HG03432 (cell line): ENCODE measurements around the gene SLC2A5.

ENCODE experiments used
- ATAC-seq: cut with Tn5 transposase; IDR thresholded peaks from one replicate; pipeline ENCODE4 v1.9.1; 2021; ENCODE audit warnings: mild to moderate bottlenecking, moderate library complexity; ENCODE audit not compliant: unreplicated experiment

Gene SLC2A5

DNA sequence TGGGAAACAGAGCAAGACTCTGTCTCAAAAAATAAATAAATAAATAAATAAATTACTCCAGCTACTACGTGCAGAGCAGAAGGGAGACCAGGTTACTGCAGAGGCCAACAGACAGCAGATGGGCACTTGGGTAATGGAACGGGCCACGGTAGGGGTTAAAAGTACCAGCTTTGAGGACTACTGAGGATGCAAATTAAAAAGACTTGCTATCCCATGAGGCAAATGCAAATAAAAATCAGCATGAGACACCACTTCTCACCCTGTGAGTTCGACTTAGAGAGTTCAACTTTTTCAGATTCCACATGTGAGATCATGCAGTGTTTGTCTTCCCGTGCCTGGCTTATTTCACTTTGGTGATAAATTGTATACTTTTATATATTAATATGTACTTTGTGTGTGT lies 6.6 kb downstream of the SLC2A5 start:
- no peak for ATAC-seq

DNA sequence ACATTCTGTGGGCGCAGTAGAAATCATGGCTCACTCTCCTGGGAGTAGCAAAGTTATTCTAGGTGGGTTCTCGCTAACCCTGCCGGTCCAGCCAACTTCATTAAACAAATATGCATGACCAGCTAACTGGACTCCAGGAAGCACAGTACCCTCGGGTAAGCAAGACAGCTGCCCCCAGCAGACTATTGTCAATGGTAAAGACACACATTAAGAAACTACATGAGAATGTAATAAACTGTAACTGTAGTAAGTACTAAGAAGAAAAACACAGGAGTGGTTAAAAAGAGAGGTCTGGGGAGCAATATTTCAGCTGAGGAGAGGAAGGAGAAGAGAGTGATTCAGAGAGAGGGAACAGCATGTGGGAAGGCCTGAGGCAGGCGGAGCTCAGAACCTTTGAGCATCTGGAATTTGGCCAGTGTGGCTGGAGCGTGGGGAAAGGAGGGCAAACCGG lies 7.4 kb downstream of the SLC2A5 start:
- ATAC-seq = no peak

- ATAC-seq = no peak
Observed at GRCh38 chr1:9061252-9061960, 8.0 kb downstream of the SLC2A5 start.

DNA sequence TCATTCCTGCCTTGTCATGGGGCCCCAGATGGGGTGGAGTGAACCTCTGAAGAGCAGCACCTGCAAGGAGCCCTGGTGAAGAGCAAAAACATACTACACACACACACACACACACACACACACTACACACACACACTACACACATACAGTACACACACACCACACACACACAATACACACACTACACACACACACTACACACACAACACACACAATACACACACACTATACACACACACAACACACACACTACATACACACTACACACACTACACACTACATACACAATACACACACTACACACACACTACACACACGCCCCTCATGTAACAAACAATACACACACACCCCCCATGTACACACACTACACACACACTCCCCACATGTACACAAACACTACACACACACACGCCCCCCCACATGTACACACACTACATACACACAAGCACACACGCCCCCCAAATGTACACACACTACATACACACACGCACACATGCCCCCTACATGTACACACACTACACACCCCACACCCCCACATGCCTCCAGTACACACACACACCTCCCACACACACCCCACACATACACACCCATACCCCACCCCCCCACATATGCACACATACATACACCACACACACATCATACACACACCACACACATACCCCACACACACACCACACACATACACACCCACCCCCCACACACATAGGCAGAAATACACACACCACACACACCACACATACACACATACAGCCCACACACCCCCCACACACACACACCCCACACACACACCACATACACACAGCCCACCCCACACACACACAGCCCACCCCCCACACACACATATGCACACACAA lies 9.3 kb downstream of the SLC2A5 start:
- no peak for ATAC-seq

- no peak for ATAC-seq
Observed at GRCh38 chr1:9058465-9058864, 11.0 kb downstream of the SLC2A5 start.

DNA sequence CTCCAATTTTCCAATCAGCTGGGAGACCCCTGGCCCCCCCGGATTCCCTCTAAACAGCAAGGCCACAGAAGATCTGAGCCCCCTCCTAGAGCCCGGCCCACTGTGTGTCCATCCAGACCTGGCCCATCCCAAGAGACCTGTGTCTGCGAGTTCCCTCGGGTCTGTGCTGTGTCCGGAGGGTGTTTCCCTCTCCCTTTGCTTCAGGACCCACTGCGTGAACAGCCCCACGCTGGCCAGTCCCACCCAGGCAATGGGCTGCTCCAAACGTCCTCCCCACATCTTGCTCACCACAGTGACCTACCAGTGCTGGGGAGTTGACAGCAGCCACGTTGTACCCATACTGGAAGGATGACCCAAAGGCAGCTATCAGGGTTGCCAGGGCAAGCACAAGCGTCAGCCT lies 11.6 kb downstream of the SLC2A5 start:
- ATAC-seq = no peak

- no peak for ATAC-seq
Observed at GRCh38 chr1:9052272-9053049, 17.0 kb downstream of the SLC2A5 start.

DNA sequence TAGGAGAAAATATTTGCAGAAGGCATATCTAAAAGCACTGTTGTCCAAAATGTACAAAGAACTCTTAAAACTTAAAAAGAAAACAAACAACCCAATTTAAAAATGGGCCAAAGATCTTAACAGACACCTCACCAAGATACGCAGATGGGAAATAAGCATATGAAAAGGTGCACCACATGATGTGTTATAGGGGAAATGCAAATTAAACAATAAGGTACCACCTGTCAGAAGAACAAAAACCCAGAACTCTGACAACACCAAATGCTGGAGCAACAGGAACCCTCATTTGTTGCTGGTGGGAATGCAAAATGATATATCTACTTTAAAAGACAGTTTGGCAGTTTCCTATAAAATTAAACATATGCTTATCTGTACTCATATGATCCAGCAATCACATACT lies 18.1 kb downstream of the SLC2A5 start:
- no peak for ATAC-seq

DNA sequence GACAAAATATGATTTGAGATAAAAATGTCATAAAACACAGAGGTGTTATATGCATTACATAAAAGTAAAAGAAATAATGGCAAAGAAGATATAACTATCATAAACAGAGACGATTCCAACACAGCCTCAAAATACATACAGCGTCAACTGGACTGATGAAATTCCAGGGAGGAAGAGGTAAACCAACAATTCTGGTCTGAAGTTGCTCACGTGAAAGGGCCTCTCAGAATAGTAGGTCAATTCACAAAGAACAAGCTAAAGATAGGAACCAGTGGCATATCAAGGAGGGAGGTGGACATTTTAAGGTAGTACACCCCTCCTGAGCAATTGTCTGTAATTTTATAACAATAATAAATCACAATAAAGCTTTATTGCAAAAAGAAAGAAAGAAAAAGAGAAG lies 18.6 kb downstream of the SLC2A5 start:
- no peak for ATAC-seq

DNA sequence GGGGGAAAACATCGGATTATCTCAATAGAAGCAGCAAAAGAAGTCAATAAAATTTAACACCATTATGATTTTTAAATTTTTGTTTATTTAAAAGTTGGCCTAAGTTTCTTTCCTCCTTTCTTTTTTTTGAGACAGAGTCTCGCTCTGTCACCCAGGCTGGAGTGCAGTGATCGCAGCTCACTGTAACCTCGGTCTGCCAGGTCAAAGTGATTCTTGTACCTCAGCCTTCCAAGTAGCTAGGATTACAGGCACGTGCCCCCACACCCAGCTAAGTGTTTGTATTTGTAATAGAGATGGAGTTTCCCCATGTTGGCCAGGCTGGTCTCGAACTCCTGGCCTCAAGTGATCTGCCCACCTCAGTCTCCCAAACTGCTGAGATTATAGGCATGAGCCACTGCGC lies 20.9 kb downstream of the SLC2A5 start:
- ATAC-seq = no peak

GRCh38 chr1:9047019-9047418 lies 22.4 kb downstream of the SLC2A5 start:
- ATAC-seq = no peak

DNA sequence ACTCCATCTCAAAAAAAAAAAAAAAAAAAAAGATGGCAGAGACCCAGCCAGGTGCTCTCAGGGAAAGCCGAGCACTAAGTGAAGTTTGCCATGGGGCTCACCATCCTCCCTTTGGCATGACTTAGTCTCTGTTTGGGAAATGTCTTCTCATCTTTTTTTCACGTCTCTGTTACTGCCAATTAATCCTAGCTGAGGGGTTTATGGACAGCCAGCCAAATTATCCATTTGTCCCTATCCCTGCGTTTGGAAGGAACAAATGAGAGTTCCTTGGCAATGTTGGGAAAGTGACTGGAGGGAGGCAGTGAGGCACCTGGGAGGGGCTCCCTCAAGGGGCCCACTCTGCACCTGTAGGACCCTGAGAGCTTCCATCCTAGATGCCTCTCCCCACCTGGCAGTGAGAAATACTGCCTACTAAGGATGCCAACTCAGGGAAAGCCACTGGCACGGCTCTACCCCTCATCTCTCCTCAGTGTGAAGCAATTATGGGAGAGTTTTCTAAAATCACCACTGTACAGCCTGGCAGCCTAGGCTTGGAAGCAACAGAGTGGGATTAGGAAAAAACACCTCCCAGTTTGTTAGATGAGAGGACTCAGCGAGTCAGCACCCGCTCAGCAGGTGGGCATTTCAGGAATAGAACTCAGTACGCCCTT lies 23.4 kb downstream of the SLC2A5 start:
- ATAC-seq = no peak

DNA sequence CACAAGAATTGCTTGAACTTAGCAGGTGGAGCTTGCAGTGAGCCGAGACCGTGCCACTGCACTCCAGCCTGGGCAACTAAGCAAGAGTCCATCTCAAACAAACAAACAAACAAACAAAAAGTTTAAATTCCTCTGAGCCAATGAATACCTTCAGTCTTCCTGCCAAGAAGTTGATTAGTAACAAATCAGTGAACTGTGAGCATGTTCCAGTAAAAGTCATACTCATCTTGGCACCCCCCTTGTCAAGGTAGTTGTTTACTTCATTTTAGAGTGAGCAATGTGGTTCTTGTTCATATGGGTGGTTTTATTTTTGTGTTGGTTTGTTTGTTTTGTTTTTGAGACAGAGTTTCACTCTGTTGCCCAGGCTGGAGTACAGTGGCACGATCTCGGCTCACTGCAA lies 25.2 kb downstream of the SLC2A5 start:
- no peak for ATAC-seq

- no peak for ATAC-seq
Observed at GRCh38 chr1:9042272-9042671, 27.2 kb downstream of the SLC2A5 start.

DNA sequence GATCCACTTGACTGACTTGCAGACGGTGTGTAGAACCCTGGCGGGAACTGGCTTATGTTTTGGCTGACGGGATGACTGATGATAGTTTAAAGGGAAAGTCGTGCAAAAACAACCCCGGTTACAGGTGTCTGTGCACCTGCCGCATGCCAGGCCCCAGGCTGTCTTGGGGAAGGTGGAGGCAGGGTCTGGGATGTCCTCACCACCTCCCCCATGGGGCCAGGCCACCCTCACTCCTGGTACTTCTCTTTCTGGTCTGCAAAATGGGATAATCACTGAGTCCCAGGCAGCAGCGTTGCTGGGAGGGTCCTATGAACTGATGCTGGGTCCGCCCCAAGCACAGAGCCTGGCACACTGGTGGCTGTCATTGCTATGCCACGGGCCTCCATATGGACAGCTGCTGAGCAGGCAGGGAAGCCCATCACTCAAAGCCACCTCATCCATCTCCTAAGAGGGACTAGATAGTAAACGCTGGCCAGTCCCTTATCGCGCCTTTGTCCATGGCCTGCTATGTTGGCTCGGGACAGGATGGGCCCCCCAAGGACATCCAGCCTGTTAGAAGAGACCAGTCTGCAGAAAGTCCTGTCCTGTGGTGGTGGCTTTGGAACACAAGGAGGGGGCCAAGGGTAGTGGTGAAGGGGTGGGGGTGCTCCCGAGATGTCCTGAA lies 28.2 kb downstream of the SLC2A5 start:
- ATAC-seq = no peak

GRCh38 chr1:9040659-9041030 lies 28.8 kb downstream of the SLC2A5 start:
- no peak for ATAC-seq

DNA sequence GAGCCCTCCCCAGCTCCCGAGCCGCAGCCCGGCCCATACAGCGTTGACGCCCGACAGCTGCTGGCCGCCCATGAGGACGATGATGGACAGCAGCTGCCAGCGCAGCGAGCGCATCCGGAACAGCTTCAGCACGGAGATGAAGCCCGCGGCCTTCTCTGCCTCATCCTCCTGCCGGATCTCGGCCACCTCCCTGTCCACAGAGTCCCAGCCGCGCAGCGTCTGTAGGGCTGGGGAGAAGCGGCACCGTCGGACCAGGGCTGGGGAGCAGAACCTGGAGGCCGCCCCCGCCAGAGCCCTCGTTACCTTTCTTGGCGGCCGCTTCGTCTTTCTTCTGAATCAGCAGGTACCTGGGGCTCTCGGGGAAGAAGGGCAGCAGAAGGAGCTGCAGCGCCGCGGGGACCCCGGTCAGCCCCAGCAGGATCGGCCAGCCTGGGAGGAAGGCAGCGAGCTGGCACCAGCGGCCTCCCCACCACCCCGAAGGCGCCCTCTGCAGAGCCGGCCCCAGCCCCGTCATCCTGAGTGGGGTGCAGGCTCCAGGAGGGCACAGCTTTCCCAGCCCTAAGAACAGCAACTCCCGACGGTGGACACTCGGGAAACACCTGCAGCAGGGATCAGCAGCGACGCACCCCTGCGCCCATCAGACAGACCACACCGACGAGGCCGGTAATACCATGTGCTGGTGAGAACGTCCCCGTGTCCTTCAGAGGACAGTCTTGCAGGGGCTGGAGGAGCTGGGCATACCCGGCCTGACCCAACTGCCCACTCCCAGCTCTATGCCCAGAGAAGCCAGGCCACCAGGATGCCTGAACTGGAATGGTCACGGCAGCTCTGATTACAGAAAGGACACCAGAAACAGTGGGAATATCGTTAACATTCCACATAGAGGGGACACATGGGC lies 29.4 kb downstream of the SLC2A5 start:
- no peak for ATAC-seq

- ATAC-seq = no peak
Observed at GRCh38 chr1:9038881-9039760, 30.3 kb downstream of the SLC2A5 start.

GRCh38 chr1:9038338-9038650 lies 31.1 kb downstream of the SLC2A5 start:
- ATAC-seq = no peak
